Smooth muscle cell of the brain vasculature (primary cell): ENCODE measurements around the gene RPL10.

Experiments used
- DNase-seq: peaks from one replicate; pipeline ENCODE4 v3.0.0-alpha.2; 2012; ENCODE audit warnings: low read depth, low spot score

The RPL10 gene

DNA sequence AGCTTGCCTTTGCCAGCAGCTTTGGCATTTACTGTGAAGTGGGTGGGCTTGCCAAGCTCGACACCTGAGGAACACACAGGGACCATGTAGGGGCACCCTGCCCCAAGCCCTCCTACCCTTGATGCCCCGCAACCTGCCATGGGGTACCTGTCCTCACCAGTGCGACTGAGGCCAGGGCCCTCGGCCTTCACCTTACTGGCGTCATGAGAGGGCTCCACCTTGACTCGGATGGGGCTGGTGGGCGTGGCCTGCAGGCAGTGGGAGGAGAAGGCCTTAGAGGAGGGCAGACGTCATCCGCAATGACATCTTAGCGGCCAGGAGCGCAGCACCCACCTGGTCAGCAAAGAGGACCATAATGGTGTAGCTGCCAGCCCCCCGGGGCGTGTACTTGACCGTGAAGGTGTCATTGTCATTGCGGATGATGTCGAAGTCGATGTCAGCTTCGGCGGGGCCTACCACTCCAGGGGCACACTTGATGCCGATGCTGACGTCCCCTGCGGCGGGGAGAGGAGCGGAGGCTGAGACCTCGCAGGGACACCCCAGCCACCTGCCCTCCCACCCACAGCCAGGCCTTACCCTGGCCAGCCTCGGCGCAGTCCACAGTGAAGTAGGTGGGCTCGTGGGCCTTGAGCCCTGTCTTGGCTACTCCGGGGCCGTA lies 36.0 kb upstream of the RPL10 start:
- DNase-seq = no peak

DNA sequence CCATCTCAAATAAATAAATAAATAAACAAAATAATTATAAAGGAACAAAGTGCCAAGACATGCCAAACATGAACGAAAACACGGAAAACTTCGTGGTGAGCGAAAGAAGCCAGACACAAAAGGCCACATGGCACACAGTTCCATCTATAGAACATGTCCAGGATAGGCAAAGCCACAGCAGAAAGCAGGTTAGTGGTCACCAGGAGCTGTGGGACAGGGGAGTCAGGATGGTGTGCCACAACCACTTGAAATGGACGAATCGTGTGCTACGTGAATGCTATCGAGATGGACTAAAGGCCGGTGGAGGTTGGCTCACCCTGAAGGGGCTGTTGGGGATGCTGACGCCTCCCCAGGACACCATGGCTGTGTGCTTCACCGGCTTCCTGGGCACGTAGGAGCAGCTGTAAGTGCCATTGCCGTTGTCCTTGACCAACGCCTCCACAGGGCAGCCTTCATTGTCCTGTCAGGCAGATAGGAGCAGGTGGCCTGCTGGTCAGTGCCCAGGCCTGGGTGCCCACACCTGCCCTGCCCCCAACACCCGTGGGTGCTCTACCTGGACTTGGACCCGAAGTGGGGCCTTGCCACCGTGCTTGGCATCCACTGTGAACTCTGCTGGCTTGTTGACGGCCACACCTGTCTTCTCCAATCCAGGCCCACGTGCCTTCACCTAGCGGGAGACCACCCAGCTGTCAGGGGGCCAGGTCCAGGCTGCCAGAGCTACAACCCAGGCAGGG lies 34.3 kb upstream of the RPL10 start:
- no peak for DNase-seq

DNA sequence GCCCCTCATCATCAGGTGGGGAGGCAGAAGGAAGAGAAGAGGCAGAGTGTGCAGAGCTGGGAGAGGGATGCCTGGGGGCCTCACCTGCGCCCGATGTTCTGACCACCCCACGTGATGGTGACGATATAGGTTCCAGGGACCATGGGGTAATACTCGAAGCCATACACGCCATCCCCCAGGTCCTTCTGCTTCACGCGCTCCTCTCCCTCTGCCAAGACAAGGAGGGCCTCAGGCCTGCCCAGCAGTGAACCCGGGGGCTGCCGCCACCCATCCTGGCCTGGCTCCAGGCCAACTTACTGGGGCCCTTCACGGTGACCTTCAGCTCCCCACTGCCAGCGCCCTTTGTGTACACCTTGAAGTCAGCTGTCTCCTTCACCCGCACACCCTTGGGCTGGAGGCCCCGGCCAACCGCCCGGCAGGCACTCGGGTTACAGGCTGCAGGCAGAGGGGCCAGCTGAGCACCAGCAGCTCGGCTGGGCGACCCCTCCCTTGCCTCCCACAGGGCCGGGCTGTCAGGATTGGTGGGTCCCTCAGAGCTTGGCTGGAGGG lies 33.1 kb upstream of the RPL10 start:
- DNase-seq = no peak

DNA sequence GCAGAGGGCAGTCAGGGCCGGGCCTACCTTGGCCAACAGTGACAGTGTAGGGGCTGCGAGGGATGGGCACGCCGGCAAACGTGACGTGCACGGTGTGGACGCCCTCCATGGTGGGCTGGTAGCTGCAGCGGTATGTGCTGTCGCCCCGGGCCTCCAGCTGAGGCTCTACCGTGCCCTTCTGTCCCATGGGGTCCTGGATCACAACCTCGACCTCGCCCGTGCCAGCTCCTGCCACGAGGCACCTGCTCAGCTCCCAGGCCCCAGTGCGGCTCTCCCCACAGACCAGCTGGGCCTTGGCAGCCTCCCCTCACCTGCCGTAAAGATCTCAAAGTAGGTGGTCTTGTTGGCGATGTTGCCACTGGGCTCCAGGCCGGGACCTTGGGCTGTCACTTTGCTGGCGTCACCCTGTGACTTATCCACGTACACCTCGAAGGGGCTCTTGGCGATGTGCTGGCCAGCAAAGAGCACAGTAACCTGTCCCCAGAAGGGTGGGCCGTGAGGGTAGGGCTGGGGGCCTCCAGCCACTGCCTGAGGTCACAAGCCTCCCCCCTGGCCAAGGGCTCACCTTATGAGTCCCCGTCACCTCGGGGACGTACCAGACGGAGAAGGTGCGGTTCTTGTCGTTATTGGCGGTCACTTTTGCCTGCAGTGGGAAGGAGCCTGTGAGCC lies 32.0 kb upstream of the RPL10 start:
- no peak for DNase-seq

DNA sequence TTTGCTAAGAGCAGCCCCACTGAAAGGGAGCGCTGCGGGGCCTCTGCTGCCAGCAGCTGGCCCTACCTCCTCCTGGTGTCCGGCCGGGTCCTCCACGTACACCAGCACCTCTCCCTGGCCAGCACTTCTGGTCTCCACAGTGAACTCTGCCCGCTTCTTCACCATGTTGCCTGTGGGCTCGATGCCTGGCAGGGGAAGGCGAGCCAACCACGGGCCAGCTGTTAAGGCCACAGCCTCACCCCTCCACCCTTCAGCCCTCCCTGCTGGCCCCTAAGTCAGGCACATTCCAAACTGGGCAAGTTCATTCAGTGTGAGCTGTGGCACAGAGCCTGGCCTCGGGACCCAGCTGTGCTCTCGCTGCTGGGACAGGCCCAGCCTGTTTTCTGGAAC lies 31.5 kb upstream of the RPL10 start:
- DNase-seq = no peak

- DNase-seq = no peak
Observed at GRCh38 chrX:154367474-154368308, 30.5 kb upstream of the RPL10 start.

DNA sequence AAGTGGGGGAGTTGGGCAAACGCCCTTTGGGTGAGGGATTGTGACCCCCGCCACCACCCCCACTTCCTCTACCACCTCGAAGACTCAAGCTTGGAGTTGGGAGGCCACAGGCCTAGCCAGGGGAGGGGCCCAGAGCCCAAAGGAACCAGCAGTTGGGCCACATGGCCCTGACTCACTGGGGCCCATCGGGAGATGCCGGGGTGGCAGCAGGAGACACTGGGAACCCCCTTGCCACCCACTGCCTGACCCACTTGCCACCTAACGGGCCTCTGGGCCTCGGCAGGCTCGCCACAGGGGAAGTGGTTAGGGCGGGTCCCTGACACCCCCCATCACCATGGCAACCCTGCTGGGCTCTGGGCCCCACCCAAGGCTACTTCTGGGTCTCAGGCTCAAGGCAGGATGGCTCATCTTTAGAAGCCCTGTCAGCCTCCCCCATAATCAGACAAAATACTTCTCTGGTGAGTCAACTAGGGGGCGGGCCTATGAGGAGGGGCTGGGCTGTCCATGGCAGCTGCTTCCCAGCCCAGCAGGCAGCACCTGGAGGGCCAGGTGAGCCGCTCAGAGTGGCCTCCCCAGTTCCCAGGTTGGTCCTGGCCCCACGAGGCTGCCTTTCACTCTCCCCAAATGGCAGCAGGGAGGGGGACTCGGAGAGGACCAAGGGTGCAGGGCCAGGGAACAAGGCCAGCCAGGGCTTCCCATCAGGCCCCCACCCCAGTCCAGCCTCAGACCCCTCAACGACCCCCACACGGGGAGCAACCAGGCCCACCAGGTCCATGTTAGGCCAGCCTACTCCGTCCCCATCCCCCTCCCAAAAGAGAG lies 29.3 kb upstream of the RPL10 start:
- peak; percentile 61 for DNase-seq

DNA sequence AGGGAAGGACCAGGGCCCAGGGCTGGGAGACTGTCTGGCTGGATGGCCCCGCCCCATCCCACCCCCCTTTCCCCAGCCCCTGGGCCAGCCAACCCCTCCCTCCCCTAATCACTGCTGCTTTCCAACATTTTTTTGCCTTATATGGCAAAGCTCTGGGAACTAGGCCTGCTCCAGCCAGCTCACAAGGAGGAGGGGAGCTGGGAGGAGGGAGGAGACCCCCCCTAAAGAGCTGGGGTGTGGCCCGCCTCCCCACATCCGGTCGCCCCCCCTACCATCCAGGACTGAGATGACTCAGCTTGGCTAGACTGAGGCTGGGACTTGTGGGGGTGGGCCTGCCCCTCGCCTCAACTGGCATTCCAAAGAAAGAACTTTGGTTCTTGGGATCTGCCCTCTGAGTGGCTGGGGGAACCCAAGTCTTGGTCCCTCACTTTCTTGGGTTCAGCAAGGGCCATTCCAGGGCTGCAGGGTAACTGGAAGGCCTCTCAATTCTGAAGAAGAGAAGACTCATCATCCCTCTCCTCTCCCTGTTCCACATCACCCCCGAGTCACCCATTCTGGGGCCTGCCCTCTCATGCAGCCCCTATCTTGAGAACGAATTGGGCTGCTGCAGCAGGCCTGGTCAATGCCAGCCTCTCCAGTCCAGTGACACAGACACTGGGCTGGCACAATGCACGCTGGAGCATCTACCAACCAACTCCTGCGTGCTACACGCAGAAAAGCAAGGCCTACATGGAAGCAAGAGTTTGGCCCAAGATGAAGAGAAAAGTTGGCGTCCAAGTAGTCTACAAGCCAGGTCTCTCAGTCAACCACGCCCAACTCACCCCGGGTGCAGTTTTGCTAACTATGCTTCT lies 28.5 kb upstream of the RPL10 start:
- peak; percentile 73 for DNase-seq

GRCh38 chrX:154370300-154371016 lies 27.7 kb upstream of the RPL10 start:
- DNase-seq = no peak

DNA sequence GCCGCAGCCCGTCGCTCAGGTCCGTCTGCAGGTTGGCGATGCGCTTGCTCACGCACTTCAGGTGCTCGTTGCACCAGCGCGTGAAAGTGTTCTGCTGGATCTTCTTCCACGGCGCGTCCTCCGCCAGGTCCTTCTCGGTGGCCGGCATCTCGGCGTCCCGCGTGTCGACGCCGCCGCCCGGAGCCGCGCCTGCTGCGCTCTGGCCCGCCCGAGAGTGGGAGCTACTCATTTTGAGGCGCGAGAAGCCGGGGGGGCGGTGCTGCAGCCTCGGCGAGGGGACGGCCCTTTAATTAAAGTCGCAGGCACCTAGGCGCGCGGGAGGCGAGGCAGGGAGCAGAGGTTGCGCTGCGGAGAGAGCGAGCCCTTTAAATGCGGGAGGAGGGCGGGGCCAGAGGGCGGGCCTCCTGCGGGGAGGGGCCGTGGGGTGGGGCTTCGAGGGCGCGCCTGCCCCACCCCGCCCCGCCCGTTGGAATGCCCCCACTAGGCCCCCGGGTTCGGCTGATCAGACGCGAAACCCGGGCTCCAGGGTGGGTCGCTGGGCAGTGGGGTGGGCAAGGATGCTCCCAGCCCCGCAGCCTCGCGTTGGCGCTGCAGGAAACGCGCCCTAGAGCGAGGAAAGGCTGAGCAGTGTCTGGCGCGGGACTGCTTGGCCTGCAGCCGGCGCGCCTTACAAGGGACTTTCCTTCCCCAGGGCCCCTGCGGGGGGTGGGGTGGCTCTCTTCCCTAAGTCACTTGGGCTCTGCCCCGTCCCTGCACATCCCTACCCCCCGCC lies 27.0 kb upstream of the RPL10 start:
- peak; percentile 78 for DNase-seq

DNA sequence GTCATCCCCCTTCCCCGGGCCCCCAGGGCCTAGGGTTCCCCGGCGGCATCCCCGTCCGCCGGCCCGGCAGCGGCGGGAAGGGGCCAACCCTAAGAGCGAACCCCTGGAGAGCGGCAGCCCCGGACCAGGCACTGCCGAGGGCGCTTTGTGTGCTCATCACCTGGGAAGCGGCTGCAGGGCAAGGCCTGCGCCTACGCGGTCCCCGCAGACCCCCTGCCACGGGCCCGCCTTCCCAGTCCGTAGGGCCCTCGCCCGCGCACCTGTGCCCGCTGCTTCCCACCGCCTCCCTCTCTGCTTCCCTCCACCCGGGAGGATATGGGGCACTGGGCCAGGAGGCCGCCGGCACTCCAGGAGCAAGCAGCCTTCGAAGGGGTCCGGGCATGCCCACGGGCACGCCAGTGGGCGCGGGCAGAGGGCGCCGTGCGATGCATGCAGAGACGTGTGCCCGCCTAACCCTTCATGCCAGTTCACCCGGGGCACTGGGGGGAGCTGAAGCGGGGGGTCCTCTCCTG lies 26.3 kb upstream of the RPL10 start:
- DNase-seq = no peak

GRCh38 chrX:154372612-154373022 lies 25.6 kb upstream of the RPL10 start:
- no peak for DNase-seq

DNA sequence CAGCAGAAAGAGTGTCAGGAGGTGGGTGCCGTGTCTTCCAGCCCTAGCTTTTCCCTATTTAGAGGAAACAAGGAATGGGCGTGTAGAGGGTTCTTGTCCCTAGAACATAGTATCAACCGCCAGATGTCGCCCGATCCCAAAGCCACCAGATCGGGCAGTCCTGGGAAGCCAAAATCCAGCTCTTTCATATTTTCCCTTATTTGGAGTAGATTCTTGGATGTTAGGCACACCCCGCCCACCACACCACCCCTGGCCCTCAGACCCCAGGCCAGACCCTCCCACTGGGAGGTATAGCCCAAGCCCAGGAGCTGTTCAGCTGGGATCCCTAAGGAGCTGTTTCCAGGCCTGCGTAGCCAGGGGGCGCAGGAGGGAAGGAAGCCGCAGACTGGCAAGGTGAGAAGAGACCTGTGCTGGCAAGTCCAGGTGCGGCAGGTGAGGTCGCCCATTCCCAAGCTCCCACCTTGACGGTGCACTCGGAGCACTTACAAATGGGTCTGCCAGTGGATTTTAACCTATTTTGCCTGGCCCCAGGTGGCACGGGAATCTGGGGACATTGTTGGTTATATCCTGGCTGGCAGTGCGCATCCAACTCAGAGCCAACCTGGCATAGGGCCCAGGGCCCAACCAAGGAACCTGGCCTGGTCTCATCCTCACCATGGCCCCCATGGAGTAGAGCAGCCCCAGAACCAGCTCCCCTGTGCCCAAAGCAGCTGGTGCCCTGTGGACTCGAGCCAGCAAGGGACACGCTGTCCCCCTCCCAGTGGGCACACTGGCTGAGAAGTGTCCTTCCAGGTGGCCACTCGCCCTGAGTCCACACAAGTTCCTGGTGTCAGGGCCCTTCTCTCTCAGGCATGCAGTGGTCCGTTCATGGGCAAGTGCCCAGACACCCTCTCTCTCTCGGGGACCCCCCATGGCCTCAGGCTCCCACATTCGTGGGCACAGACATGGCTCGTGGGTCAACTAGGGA lies 24.6 kb upstream of the RPL10 start:
- peak; percentile 40 for DNase-seq

DNA sequence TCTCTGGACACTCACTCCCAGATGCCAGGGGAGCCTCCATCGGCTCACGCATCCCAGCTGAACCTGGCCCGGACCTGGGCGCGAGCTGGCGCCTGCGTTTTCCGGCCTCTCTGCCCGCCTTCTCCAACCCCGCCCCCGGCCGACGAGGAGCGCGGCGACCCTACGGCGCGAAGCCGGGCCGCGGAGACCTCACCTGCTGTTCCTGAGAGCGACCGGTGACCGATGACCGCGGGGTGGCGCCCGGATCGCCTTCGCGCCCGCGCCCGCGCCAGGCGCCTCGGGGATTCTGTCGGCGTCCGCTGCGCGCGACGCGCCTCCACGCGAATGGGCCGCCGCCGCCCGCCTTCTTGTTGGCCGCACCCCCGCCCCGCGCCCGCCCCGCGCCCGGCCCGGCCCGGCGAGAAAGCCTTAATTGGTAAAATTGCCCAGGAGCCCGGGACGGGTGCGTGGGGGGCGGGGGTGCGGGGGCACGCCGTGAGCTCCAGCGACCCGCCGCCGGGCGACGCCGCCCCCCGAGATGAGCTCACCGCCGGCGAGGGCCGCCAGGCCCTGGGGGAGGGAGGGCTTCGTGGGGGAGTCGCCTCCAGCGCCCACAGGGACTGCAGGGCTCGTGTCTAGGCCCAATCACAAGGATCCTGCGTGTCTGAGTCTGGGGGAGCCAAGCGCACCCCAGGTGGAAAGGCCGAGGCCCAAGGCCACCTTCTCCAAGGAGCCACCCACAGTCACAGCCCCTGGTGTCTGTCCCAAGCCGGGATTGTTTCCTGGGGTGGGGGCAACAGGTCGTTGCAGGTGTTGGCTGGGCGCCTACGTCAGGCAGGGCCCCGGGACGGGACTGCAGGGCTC lies 23.6 kb upstream of the RPL10 start, which contains the start of gene FLNA:
FLNA (minus strand) TSS at position 322 of the 843 bp plus-strand sequence. CDS start 3,389 bp downstream, outside the sequence.
- no peak for DNase-seq

DNA sequence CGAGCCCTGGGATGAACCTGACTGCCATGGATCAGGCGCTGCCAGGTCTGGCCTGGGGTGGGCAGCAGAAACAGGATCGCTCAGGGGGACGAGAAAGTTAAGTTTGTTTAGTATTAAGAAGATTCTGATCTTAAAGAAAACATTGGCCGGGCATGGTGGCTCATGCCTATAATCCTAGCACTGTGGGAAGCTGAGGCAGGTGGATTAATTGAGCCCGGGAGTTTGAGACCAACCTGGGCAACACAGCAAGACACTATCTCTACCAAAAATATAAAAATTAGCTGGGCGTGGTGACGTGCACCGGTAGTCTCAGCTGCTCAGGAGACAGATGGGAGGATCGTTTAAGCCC lies 23.0 kb upstream of the RPL10 start:
- DNase-seq = no peak

GRCh38 chrX:154376774-154377173 lies 21.4 kb upstream of the RPL10 start:
- DNase-seq = no peak
